HCT116 (cell line): ENCODE results near the gene MTHFD2. TPM values are rescaled to one million over a fixed set of nuclear protein-coding genes. Genes with fewer than 3 reads are reported as not detected.
"Not testable (repeated sequence)": the region's sequence is repeated elsewhere in the genome, so short reads cannot be mapped to it uniquely, and the experiment has no call there.

Source experiments
- ATAC-seq: fragments of 200-7000 bp; cut with Tn5 transposase; 2 replicates; pipeline ENCODE4 v1.9.1; 2020; ENCODE audit warnings: mild to moderate bottlenecking, moderate library complexity
- BruUV-seq: library from RNA; stranded (reverse); fragments of 400-500 nt; replicated peaks from 2 replicates; lab custom pipeline; 2021; lab: Mats Ljungman, UMichigan
- CTCF ChIA-PET: fragments of 300-600 bp; sonication (Branson Sonifier 250); formaldehyde crosslinking; loops from one replicate; lab custom pipeline; 2021; ENCODE audit warnings: antibody characterized with exemption; lab: Charles Lee
- POLR2A ChIA-PET: fragments of 300-600, 350-600 bp; sonication (Branson Sonifier 250); formaldehyde crosslinking; loops from one replicate; lab custom pipeline; 2021; ENCODE audit warnings: antibody characterized with exemption; lab: Charles Lee
- RAD21 ChIA-PET, 2 experiments: fragments of 300-600 bp; sonication (Branson Sonifier 250); formaldehyde crosslinking; loops; one replicate each; lab custom pipeline; 2023; ENCODE audit warnings: low total read pairs in 2 of 2; ENCODE audit not compliant: uncharacterized antibody in 2 of 2, unreplicated experiment in 2 of 2, low non-redundant PET in 1 of 2; lab: Charles Lee
- DNase-seq: peaks from one replicate; pipeline ENCODE4 v3.0.0-alpha.2; 2010; ENCODE audit warnings: low read depth, low spot score
- H2AFZ ChIP-seq: fragments of 200-600 bp; shearing (Covaris generic), sonication (generic); 2 replicates; pipeline ENCODE4 v1.6.1; 2017; ENCODE audit warnings: low read depth, mixed run types, mixed read lengths, antibody characterized with exemption, low read length; ENCODE audit not compliant: poor library complexity, severe bottlenecking
- H3K27ac ChIP-seq: 2 replicates; pipeline ENCODE4 v1.5.1; 2012; ENCODE audit warnings: low read depth, low read length
- H3K27me3 ChIP-seq: fragments of 200-600 bp; sonication (generic); 2 replicates; pipeline ENCODE4 v1.6.1; 2016; ENCODE audit warnings: mixed run types, low read length, mixed read lengths; ENCODE audit not compliant: insufficient read depth
- H3K36me3 ChIP-seq, 2 experiments: fragments of 200-500 bp in 1 of 2; fragments of 200-600 bp in 1 of 2; sonication (Bioruptor generic) in 1 of 2; sonication (generic) in 1 of 2; 2 replicates each; pipeline versions ENCODE4 v1.5.1 to v1.6.1; 2014 to 2016; ENCODE audit warnings: low read length in 2 of 2, inconsistent platforms in 1 of 2, mixed read lengths in 1 of 2, mixed run types in 1 of 2; ENCODE audit not compliant: insufficient read depth in 2 of 2, control insufficient read depth in 1 of 2
- H3K4me1 ChIP-seq, 2 experiments: fragments of 200-600 bp in 1 of 2; sonication (generic) in 1 of 2; 2 replicates each; pipeline versions ENCODE4 v1.5.1 to v1.6.1; 2012 to 2017; ENCODE audit warnings: low read length in 2 of 2, inconsistent platforms in 1 of 2, mild to moderate bottlenecking in 1 of 2, mixed read lengths in 1 of 2, mixed run types in 1 of 2, moderate library complexity in 1 of 2; ENCODE audit not compliant: insufficient read depth in 2 of 2, control insufficient read depth in 1 of 2
- H3K4me2 ChIP-seq: fragments of 200-600 bp; sonication (generic); 2 replicates; pipeline ENCODE4 v1.6.1; 2017; ENCODE audit warnings: mixed run types, low read length, mixed read lengths
- H3K4me3 ChIP-seq, 2 experiments: fragments of 200-600 bp in 1 of 2; sonication (generic) in 1 of 2; replicated peaks in 1 of 2; 2 replicates each; pipeline ENCODE4 v1.5.1; 2011 to 2016; ENCODE audit warnings: low read length in 2 of 2, control low read depth in 1 of 2, low read depth in 1 of 2, mild to moderate bottlenecking in 1 of 2, mixed read lengths in 1 of 2, mixed run types in 1 of 2
- H3K79me2 ChIP-seq: fragments of 200-600 bp; sonication (generic); 2 replicates; pipeline ENCODE4 v1.6.1; 2017; ENCODE audit warnings: mild to moderate bottlenecking, mixed run types, low read length, moderate library complexity, mixed read lengths; ENCODE audit not compliant: insufficient read depth
- H3K9ac ChIP-seq: fragments of 200-600 bp; sonication (generic); 2 replicates; pipeline ENCODE4 v1.6.1; 2016; ENCODE audit warnings: low read length, mixed read lengths
- H3K9me2 ChIP-seq: fragments of 200-600 bp; sonication (generic), shearing (Covaris generic); 2 replicates; pipeline ENCODE4 v1.6.1; 2017; ENCODE audit warnings: mixed run types, mild to moderate bottlenecking, moderate library complexity; ENCODE audit not compliant: insufficient read depth
- H3K9me3 ChIP-seq, 2 experiments: fragments of 200-500 bp in 1 of 2; fragments of 200-600 bp in 1 of 2; sonication (Bioruptor generic) in 1 of 2; sonication (generic) in 1 of 2; 2 replicates each; pipeline ENCODE4 v1.6.1; 2014 to 2017; ENCODE audit warnings: low read length in 2 of 2, mixed read lengths in 2 of 2, inconsistent platforms in 1 of 2, low read depth in 1 of 2, mild to moderate bottlenecking in 1 of 2, mixed run types in 1 of 2, moderate library complexity in 1 of 2; ENCODE audit not compliant: control insufficient read depth in 1 of 2, insufficient read depth in 1 of 2
- H4K20me1 ChIP-seq: fragments of 200-600 bp; sonication (generic), shearing (Covaris generic); 2 replicates; pipeline ENCODE4 v1.6.1; 2017; ENCODE audit warnings: mixed run types, mild to moderate bottlenecking, moderate library complexity; ENCODE audit not compliant: insufficient read depth
- CBX3 ChIP-seq: IDR thresholded peaks from 2 replicates; pipeline ENCODE4 v1.6.1; 2012; ENCODE audit warnings: low read depth
- EZH2 ChIP-seq: fragments of 200-600 bp; sonication (generic); IDR thresholded peaks from 2 replicates; pipeline ENCODE4 v1.6.1; 2017; ENCODE audit warnings: antibody characterized with exemption, mixed run types
- EZH2phosphoT487 ChIP-seq: fragments of 200-600 bp; IDR thresholded peaks from 2 replicates; pipeline ENCODE4 v1.6.1; 2018; ENCODE audit warnings: antibody characterized with exemption, borderline replicate concordance
- POLR2A ChIP-seq: IDR thresholded peaks from 2 replicates; pipeline ENCODE4 v1.7.0; 2011; ENCODE audit warnings: borderline replicate concordance; ENCODE audit not compliant: insufficient read depth, insufficient read length; ENCODE audit errors: extremely low read depth
- POLR2AphosphoS5 ChIP-seq: IDR thresholded peaks from 2 replicates; pipeline ENCODE4 v1.6.1; 2011; ENCODE audit warnings: mild to moderate bottlenecking, low read depth, low read length, moderate library complexity
- REST ChIP-seq: IDR thresholded peaks from 2 replicates; pipeline ENCODE4 v1.6.1; 2012; ENCODE audit warnings: low read depth
- TCF7L2 ChIP-seq: IDR thresholded peaks from 2 replicates; pipeline ENCODE4 v1.7.0; 2011; ENCODE audit warnings: borderline replicate concordance, inconsistent platforms; ENCODE audit not compliant: insufficient read depth, insufficient read length; ENCODE audit errors: extremely low read depth
- YY1 ChIP-seq: IDR thresholded peaks from 2 replicates; pipeline ENCODE4 v1.6.1; 2011; ENCODE audit warnings: low read length, low read depth, moderate library complexity, mild to moderate bottlenecking; ENCODE audit not compliant: insufficient replicate concordance; ENCODE audit errors: extremely low read depth
- ZFX ChIP-seq: fragments of 450-650 bp; IDR thresholded peaks from 2 replicates; pipeline ENCODE4 v1.6.1; 2017
- intact Hi-C: fragments of 100-400 bp; cut with micrococcal nuclease; formaldehyde crosslinking; loops from 2 replicates; pipeline ENCODE4 v1.10.0; 2022
- total RNA-seq: library from RNA; stranded (reverse); gene quantifications from one replicate; pipeline ENCODE4 v1.2.1, GENCODE V29; 2021; ENCODE audit not compliant: unreplicated experiment

Gene MTHFD2
- total RNA-seq, 1 experiment from 2014 or later = 445 TPM

DNA sequence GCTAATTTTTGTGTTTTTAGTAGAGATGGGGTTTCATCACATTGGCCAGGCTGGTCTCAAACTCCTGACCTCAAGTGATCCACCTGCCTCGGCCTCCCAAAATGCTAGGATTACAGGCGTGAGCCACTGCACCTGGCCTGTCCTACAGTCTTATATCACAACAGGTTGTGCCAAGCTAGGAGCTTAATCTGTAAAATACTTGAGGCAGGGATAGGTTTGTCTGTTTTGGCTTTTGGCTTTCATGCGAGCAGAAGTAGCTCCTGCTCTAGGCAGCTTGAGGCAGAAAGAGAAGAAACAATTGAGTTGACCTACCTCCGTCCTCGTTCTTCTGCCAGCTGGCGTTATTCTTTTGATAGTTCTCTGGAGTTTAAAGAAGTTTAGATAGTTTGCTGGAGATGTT is 17.4 kb downstream of the MTHFD2 start:
- Histone ChIP-seq H3K36me3 (peaks cover 44 to 64% of the 10 kb centered on the region in 2 experiments), H3K79me2 (peaks cover 12% of the 10 kb centered on the region), H4K20me1 (peaks cover 23% of the 10 kb centered on the region; the same call in 1 of the 2 replicates)
- H3K27me3 ChIP-seq, RAD21 ChIA-PET, ATAC-seq, H3K27ac ChIP-seq, H3K9me3 ChIP-seq, H3K4me1 ChIP-seq, H3K4me3 ChIP-seq, DNase-seq, H2AFZ ChIP-seq, CTCF ChIA-PET, H3K9me2 ChIP-seq, H3K4me2 ChIP-seq, BruUV-seq, intact Hi-C loops, H3K9ac ChIP-seq: not testable (repeated sequence)
- POLR2A ChIA-PET = interaction anchor here (1.0 kb wide), 1 partner anchor 8 kb away, joined by 3 read pairs; no protein-coding TSS in a partner anchor

DNA sequence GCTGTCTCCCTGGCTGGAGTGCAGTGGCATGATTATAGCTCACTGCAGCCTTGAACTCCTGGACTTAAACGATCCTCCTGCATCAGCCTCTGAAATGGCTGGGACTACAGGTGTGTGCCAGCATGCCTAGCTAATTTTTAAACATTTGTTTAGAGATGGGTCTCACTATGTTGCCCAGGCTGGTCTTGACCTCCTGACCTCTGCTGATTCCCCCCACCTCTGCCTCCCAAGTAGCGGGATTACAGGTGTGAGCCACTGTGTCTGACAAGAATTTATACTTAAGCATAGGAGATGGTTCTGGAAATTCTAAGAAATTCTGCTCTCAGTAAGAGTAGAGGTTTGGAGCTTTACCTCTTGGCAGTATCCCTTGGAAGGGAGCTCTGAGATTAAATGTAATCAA is 18.2 kb downstream of the MTHFD2 start:
- ChIA-PET RAD21 (no interaction called here), CTCF (no interaction called here), POLR2A (interaction anchor here (1.0 kb wide), 1 partner anchor 9 kb away, joined by 3 read pairs; no protein-coding TSS in a partner anchor)
- Histone ChIP-seq H3K9me3 (no peaks in the 10 kb centered on the region), H3K9ac (no peak overlapping the region), H3K4me2 (no peak overlapping the region), H3K27me3 (no peaks in the 10 kb centered on the region), H3K4me3 (no peak overlapping the region), H2AFZ (no peak overlapping the region), H3K27ac (no peak overlapping the region), H3K79me2 (peaks cover 4% of the 10 kb centered on the region; the same call in 1 of the 2 replicates), H4K20me1 (peaks cover 23% of the 10 kb centered on the region; the same call in 1 of the 2 replicates), H3K9me2 (no peaks in the 10 kb centered on the region), H3K4me1 (no peaks in the 10 kb centered on the region), H3K36me3 (peaks cover 38 to 56% of the 10 kb centered on the region in 2 experiments)
- intact Hi-C loops = no loop called here
- no TSS peak for BruUV-seq
- TF ChIP-seq POLR2A = no peak
- no peak for TF ChIP-seq EZH2phosphoT487
- TF ChIP-seq EZH2 = no peak
- no peak for TF ChIP-seq ZFX
- no peak for TF ChIP-seq POLR2AphosphoS5
- no peak for TF ChIP-seq TCF7L2
- TF ChIP-seq YY1 = no peak
- no peak for TF ChIP-seq CBX3
- no peak for TF ChIP-seq REST
- no peak for ATAC-seq
- no peak for DNase-seq
